K562 (cell line): ENCODE data around the gene MED20. TPM values are rescaled to one million over a fixed set of nuclear protein-coding genes. Genes with fewer than 3 reads are reported as not detected.

ENCODE experiments used
- BRF1 ChIP-seq: IDR thresholded peaks from 3 replicates; pipeline ENCODE4 v1.6.1; 2011; ENCODE audit warnings: borderline replicate concordance, mild to moderate bottlenecking; ENCODE audit not compliant: insufficient read length; ENCODE audit errors: extremely low read depth
- C11orf30 ChIP-seq: fragments of 450-650 bp; IDR thresholded peaks from 2 replicates; pipeline ENCODE4 v1.6.1; 2016; ENCODE audit warnings: low read depth, mild to moderate bottlenecking
- EP400 ChIP-seq: fragments of 450-650 bp; IDR thresholded peaks from 2 replicates; pipeline ENCODE4 v1.6.1; 2017; ENCODE audit warnings: antibody characterized with exemption, mild to moderate bottlenecking, moderate library complexity
- ETV5 ChIP-seq: sonication (generic); formaldehyde crosslinking; IDR thresholded peaks from 2 replicates; pipeline ENCODE4 v1.4.0; 2020; ENCODE audit warnings: low read depth, mild to moderate bottlenecking, missing genetic modification reagents
- IRF2 ChIP-seq: sonication (generic); formaldehyde crosslinking; IDR thresholded peaks from 2 replicates; pipeline ENCODE4 v1.8.1; 2022; ENCODE audit warnings: mild to moderate bottlenecking, missing genetic modification reagents
- KAT2B ChIP-seq: IDR thresholded peaks from one replicate; pipeline ENCODE4 v1.6.1; 2012; ENCODE audit warnings: low read depth, mild to moderate bottlenecking, control low read depth, inconsistent platforms, low read length, moderate library complexity
- KHSRP ChIP-seq: fragments of 450-650 bp; IDR thresholded peaks from 2 replicates; pipeline ENCODE4 v1.6.1; 2017
- MYC ChIP-seq, 2 experiments: fragments of 250-450 bp in 1 of 2; sonication (Bioruptor Pico) in 1 of 2; IDR thresholded peaks; 2 replicates each; pipeline versions ENCODE4 v1.5.1 to v1.6.1; 2012 to 2021; ENCODE audit warnings: low read depth in 2 of 2, borderline replicate concordance in 1 of 2, improper control_type of control experiment in 1 of 2, low read length in 1 of 2, mild to moderate bottlenecking in 1 of 2, moderate library complexity in 1 of 2
- NCOR1 ChIP-seq: fragments of 450-650 bp; IDR thresholded peaks from 2 replicates; pipeline ENCODE4 v1.6.1; 2016; ENCODE audit warnings: mild to moderate bottlenecking, moderate library complexity
- NR2C2 ChIP-seq, 2 experiments: fragments of 200-800 bp in 1 of 2; sonication (Bioruptor generic) in 1 of 2; sonication (generic) in 1 of 2; formaldehyde crosslinking in 1 of 2; IDR thresholded peaks; 2 replicates each; pipeline versions ENCODE4 v1.6.1 to v1.8.0; 2016 to 2022; ENCODE audit warnings: mild to moderate bottlenecking in 1 of 2, missing compliant biosample characterization in 1 of 2, missing genetic modification characterization in 1 of 2, missing genetic modification reagents in 1 of 2
- PHB ChIP-seq: fragments of 250-450 bp; sonication (Bioruptor Pico); IDR thresholded peaks from 2 replicates; pipeline ENCODE4 v1.5.0; 2021
- PHF8 ChIP-seq: fragments of 200-600 bp; sonication (generic); IDR thresholded peaks from 2 replicates; pipeline ENCODE4 v1.6.1; 2012; ENCODE audit warnings: mixed run types, mild to moderate bottlenecking, inconsistent platforms, low read length, moderate library complexity, borderline replicate concordance
- SNRNP70 ChIP-seq: fragments of 200-400 bp; formaldehyde crosslinking; optimal IDR thresholded peaks from 2 replicates; pipeline ENCODE3; 2017; ENCODE audit warnings: low read depth, low read length
- TAF15 ChIP-seq: fragments of 200-400 bp; formaldehyde crosslinking; IDR thresholded peaks from 2 replicates; pipeline ENCODE4 v1.6.1; 2017; ENCODE audit warnings: mild to moderate bottlenecking, low read depth, low read length, moderate library complexity
- TCF7L2 ChIP-seq: fragments of 150-350 bp; IDR thresholded peaks from 2 replicates; pipeline ENCODE4 v1.6.1; 2016; ENCODE audit warnings: low read depth, mild to moderate bottlenecking, low read length, moderate library complexity
- ZNF165 ChIP-seq: fragments of 250-450 bp; sonication (Bioruptor Pico); IDR thresholded peaks from 2 replicates; pipeline ENCODE4 v1.4.0; 2020; ENCODE audit warnings: borderline replicate concordance
- ZNF24 ChIP-seq: fragments of 450-650 bp; IDR thresholded peaks from 2 replicates; pipeline ENCODE4 v1.6.1; 2016
- ZNF717 ChIP-seq: fragments of 250-450 bp; sonication (Bioruptor Pico); IDR thresholded peaks from 2 replicates; pipeline ENCODE4 v1.5.0; 2021
- ZNF76 ChIP-seq: fragments of 250-450 bp; sonication (Bioruptor Pico); IDR thresholded peaks from 2 replicates; pipeline ENCODE4 v1.4.0; 2020; ENCODE audit warnings: mild to moderate bottlenecking, moderate library complexity, borderline replicate concordance
- polyA plus RNA-seq, 8 experiments: library from polyadenylated mRNA; depleted of rRNA in 4 of 8; stranded (reverse) in 5 of 8; unstranded in 3 of 8; fragments of >200 nt; fragmentation: Nextera tagmentation in 2 of 8; fragmentation: Illumina TruSeq in 1 of 8; extraction: Ambion mirVana in 2 of 8; extraction: Trizol in 1 of 8; gene quantifications; 2 replicates each; pipeline versions ENCODE4 v1.2.1 to v1.2.3, GENCODE V29; 2011 to 2014; ENCODE audit warnings: inconsistent platforms in 1 of 8, missing spikeins in 1 of 8
- total RNA-seq, 7 experiments: library from RNA; depleted of rRNA in 6 of 7; stranded (reverse); fragments of >200 nt in 6 of 7; fragmentation: Illumina TruSeq in 2 of 7; extraction: Trizol in 2 of 7; gene quantifications; 2 replicates each; pipeline versions ENCODE4 v1.2.1 to v1.2.3, GENCODE V29; 2011 to 2021; ENCODE audit warnings: low replicate concordance in 1 of 7
- TF ChIP-seq, protein P1 (sequence below): sonication (generic); formaldehyde crosslinking; IDR thresholded peaks from 2 replicates; pipeline ENCODE4 v1.4.0; 2020; ENCODE audit warnings: mild to moderate bottlenecking, missing genetic modification reagents
- TF ChIP-seq, protein P2 (sequence below): sonication (generic); formaldehyde crosslinking; IDR thresholded peaks from 2 replicates; pipeline ENCODE4 v1.8.0; 2022; ENCODE audit warnings: missing genetic modification reagents, mild to moderate bottlenecking, moderate library complexity, borderline replicate concordance
- TF ChIP-seq, protein P3 (sequence below), 2 experiments: fragments of 450-650 bp; conservative IDR thresholded peaks; 2 replicates each; pipeline ENCODE4 v1.6.1; 2017; ENCODE audit warnings: mild to moderate bottlenecking in 2 of 2, moderate library complexity in 2 of 2

The MED20 gene
- total and polyA plus RNA-seq, 9 of the 15 experiments (the other 6 are each of a cell fraction or from before 2014, with no cell fraction given) = 27.3 to 80.9 (median 46.0) TPM

DNA sequence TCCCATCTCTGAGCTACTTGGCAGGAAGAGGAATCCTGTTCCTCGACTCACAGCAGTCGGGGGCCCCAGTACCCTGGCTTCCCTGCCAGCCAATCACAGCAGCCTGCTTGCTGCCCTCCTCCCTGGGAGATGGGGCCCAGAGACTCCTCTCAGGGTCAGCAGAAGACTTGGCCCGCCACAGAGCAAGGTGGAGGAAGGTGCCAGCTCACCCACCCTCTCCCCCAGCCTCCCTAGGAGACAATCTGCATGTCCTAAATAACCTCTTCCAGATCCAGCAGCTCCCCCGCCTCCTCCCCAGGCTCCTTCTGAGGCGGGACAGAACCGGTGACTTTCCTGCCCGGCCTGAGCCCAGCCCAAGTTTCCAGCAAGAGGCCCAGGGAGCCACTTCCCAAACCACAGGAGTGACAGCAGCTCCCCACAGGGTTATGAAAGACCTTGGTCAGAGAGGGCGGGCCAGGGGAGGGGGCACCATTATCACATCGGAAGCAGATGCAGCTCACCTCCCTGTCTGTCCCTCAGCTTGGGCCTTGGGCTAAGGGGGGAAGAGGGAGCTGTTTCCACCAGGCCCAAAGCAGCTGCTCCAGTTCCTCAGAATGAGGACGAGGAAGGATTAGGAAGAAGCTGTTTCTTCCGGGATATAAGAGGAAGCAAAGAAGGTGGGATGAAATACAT is 18.4 kb upstream of the MED20 start (continued):
- TF ChIP-seq, protein P1, sequence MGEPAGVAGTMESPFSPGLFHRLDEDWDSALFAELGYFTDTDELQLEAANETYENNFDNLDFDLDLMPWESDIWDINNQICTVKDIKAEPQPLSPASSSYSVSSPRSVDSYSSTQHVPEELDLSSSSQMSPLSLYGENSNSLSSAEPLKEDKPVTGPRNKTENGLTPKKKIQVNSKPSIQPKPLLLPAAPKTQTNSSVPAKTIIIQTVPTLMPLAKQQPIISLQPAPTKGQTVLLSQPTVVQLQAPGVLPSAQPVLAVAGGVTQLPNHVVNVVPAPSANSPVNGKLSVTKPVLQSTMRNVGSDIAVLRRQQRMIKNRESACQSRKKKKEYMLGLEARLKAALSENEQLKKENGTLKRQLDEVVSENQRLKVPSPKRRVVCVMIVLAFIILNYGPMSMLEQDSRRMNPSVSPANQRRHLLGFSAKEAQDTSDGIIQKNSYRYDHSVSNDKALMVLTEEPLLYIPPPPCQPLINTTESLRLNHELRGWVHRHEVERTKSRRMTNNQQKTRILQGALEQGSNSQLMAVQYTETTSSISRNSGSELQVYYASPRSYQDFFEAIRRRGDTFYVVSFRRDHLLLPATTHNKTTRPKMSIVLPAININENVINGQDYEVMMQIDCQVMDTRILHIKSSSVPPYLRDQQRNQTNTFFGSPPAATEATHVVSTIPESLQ = peak; percentile 59; the same call in 1 of the 2 replicates
- no peak for TF ChIP-seq TCF7L2
- peak; percentile 85 for TF ChIP-seq NCOR1
- TF ChIP-seq, protein P2, sequence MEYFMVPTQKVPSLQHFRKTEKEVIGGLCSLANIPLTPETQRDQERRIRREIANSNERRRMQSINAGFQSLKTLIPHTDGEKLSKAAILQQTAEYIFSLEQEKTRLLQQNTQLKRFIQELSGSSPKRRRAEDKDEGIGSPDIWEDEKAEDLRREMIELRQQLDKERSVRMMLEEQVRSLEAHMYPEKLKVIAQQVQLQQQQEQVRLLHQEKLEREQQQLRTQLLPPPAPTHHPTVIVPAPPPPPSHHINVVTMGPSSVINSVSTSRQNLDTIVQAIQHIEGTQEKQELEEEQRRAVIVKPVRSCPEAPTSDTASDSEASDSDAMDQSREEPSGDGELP (CRISPR knock-in tag) = peak; percentile 78; the same call in 1 of the 2 replicates
- TF ChIP-seq ETV5 (CRISPR knock-in tag) = peak; percentile 99
- TF ChIP-seq MYC (IDR thresholded peaks at IDR 0.05; ENCODE audit: low read depth, low read length) = 0 out of 2 replicates have a peak, but pooled peaks have one; percentile 22
- no peak for TF ChIP-seq MYC (CRISPR knock-in tag; IDR thresholded peaks at IDR 0.05; ENCODE audit: borderline replicate concordance, low read depth)
- no peak for TF ChIP-seq PHB
- TF ChIP-seq NR2C2 (CRISPR knock-in tag; IDR thresholded peaks at IDR 0.05) = no peak
- TF ChIP-seq NR2C2 (tag; IDR thresholded peaks at IDR 0.05) = peak; percentile 88
- TF ChIP-seq BRF1 = no peak
- TF ChIP-seq KHSRP = no peak
- peak; percentile 55; the same call in 1 of the 2 replicates for TF ChIP-seq ZNF24
- TF ChIP-seq EP400 = peak; percentile 53; the same call in 1 of the 2 replicates
- no peak for TF ChIP-seq SNRNP70
- no peak for TF ChIP-seq KAT2B
- TF ChIP-seq ZNF717 (CRISPR knock-in tag) = no peak
- TF ChIP-seq ZNF165 (CRISPR knock-in tag) = no peak
- TF ChIP-seq TAF15 = no peak
- TF ChIP-seq ZNF76 (CRISPR knock-in tag) = no peak
- TF ChIP-seq IRF2 (CRISPR knock-in tag) = no peak
- no peak for TF ChIP-seq C11orf30
- TF ChIP-seq, protein P3, sequence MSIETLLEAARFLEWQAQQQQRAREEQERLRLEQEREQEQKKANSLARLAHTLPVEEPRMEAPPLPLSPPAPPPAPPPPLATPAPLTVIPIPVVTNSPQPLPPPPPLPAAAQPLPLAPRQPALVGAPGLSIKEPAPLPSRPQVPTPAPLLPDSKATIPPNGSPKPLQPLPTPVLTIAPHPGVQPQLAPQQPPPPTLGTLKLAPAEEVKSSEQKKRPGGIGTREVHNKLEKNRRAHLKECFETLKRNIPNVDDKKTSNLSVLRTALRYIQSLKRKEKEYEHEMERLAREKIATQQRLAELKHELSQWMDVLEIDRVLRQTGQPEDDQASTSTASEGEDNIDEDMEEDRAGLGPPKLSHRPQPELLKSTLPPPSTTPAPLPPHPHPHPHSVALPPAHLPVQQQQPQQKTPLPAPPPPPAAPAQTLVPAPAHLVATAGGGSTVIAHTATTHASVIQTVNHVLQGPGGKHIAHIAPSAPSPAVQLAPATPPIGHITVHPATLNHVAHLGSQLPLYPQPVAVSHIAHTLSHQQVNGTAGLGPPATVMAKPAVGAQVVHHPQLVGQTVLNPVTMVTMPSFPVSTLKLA (conservative IDR thresholded peaks at IDR 0.05) = peak in 1 of 2 experiments; percentile 29; a peak in 1 of 4 replicates
- TF ChIP-seq PHF8 = no peak
